Chondrocyte (in vitro differentiated cells): ENCODE measurements around the gene REN. TPM values are rescaled to one million over a fixed set of nuclear protein-coding genes. Genes with fewer than 3 reads are reported as not detected.

ENCODE experiments used
- DNase-seq: peaks from one replicate; pipeline ENCODE4 v3.0.0; 2021; ENCODE audit warnings: mixed read lengths, low spot score
- H3K27ac Mint-ChIP-seq: one replicate; pipeline ENCODE4 v1.8.0; 2021; ENCODE audit warnings: mild to moderate bottlenecking, moderate library complexity, mixed read lengths; ENCODE audit not compliant: unreplicated experiment
- H3K27me3 Mint-ChIP-seq: 2 replicates; pipeline ENCODE4 v1.8.0; 2021; ENCODE audit warnings: low read depth, mixed read lengths
- H3K36me3 Mint-ChIP-seq: 2 replicates; pipeline ENCODE4 v1.8.0; 2021; ENCODE audit warnings: low read depth, mixed read lengths
- H3K4me1 Mint-ChIP-seq: 2 replicates; pipeline ENCODE4 v1.8.0; 2021; ENCODE audit warnings: low read depth, mild to moderate bottlenecking, mixed read lengths
- H3K4me3 Mint-ChIP-seq: one replicate; pipeline ENCODE4 v1.8.0; 2021; ENCODE audit warnings: mild to moderate bottlenecking, moderate library complexity, mixed read lengths; ENCODE audit not compliant: unreplicated experiment
- H3K9me3 Mint-ChIP-seq: 2 replicates; pipeline ENCODE4 v1.8.0; 2021; ENCODE audit warnings: low read depth, mixed read lengths
- CTCF ChIP-seq: fragments of 200-600 bp; sonication (generic); IDR thresholded peaks from 2 replicates; pipeline ENCODE4 v1.5.0; 2021; ENCODE audit warnings: antibody characterized with exemption, mild to moderate bottlenecking, moderate library complexity
- long read RNA-seq: library from polyadenylated mRNA; stranded (forward); transcript quantifications from one replicate; pipeline ENCODE4 v2.0.0, GENCODE V29; 2021
- total RNA-seq: library from RNA; stranded (reverse); gene quantifications from 3 replicates; pipeline ENCODE4 v1.2.1, GENCODE V29; 2021

Gene REN
- total RNA-seq: not detected in 3 replicates
- long read RNA-seq: 0 reads

- H3K27ac Mint-ChIP-seq: no peak within 1 kb of the TSS
- no peak for TF ChIP-seq CTCF
- H3K9me3 Mint-ChIP-seq: peaks cover 17% of the 10 kb centered on the region
- H3K4me1 Mint-ChIP-seq: no peaks in the 10 kb centered on the region
- DNase-seq: no peak
- H3K4me3 Mint-ChIP-seq: no peak within 1 kb of the TSS
- H3K36me3 Mint-ChIP-seq: peaks cover 2% of the 10 kb centered on the region
- H3K27me3 Mint-ChIP-seq: peaks cover 9% of the 10 kb centered on the region
These were observed at the start of gene REN for GRCh38 chr1:204166219-204166618. REN (minus strand) TSS chr1:204166337; CDS start chr1:204166293, 44 bp downstream.

- no peak within 1 kb of the TSS for H3K27ac Mint-ChIP-seq
- no peak for DNase-seq
- peaks cover 27% of the 10 kb centered on the region for H3K27me3 Mint-ChIP-seq
- peaks cover 6% of the 10 kb centered on the region for H3K4me1 Mint-ChIP-seq
- no peaks in the 10 kb centered on the region for H3K9me3 Mint-ChIP-seq
- no peaks in the 10 kb centered on the region for H3K36me3 Mint-ChIP-seq
- peak; percentile 86 for TF ChIP-seq CTCF
- H3K4me3 Mint-ChIP-seq: peak within 1 kb of the TSS; percentile 26
These were observed 47.8 kb upstream of the REN start, which contains the start of gene GOLT1A for GRCh38 chr1:204213668-204214662. GOLT1A (minus strand) TSS chr1:204213988; CDS start chr1:204213906, 82 bp downstream.

DNA sequence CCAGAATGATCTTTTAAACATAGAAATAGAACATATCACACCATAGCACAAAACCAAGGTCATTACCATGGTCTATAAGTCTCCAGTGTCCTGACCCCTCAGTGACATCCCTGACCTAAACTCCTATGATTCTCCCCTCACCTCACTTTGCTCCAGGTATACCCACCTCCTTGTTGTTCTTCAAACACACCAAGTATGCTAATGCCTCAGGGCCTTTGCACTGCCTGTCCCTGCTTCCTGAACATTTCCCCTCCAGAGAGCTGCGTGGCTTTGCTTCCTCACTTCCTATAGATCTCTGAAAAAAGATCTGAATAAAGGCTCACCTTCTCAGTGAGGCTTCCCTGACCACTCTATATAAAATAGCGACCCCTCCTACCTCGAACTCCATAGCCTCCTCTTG is 46.6 kb upstream of the REN start:
- no peak overlapping the region for H3K4me3 Mint-ChIP-seq
- H3K4me1 Mint-ChIP-seq: peaks cover 6% of the 10 kb centered on the region
- H3K36me3 Mint-ChIP-seq: no peaks in the 10 kb centered on the region
- no peak for TF ChIP-seq CTCF
- peaks cover 32% of the 10 kb centered on the region for H3K27me3 Mint-ChIP-seq
- DNase-seq: no peak
- H3K27ac Mint-ChIP-seq: no peak overlapping the region
- no peaks in the 10 kb centered on the region for H3K9me3 Mint-ChIP-seq

GRCh38 chr1:204211046-204211445 is 44.9 kb upstream of the REN start:
- no peaks in the 10 kb centered on the region for H3K9me3 Mint-ChIP-seq
- H3K27ac Mint-ChIP-seq: no peak overlapping the region
- peaks cover 43% of the 10 kb centered on the region for H3K27me3 Mint-ChIP-seq
- H3K4me1 Mint-ChIP-seq: peaks cover 6% of the 10 kb centered on the region
- no peaks in the 10 kb centered on the region for H3K36me3 Mint-ChIP-seq
- TF ChIP-seq CTCF: no peak
- DNase-seq: no peak
- no peak overlapping the region for H3K4me3 Mint-ChIP-seq

GRCh38 chr1:204207136-204207616 is 41.0 kb upstream of the REN start:
- TF ChIP-seq CTCF: peak; percentile 93
- Mint-ChIP-seq H3K27me3 (peaks cover 59% of the 10 kb centered on the region), H3K27ac (no peak overlapping the region), H3K4me3 (no peak overlapping the region), H3K9me3 (no peaks in the 10 kb centered on the region), H3K4me1 (no peaks in the 10 kb centered on the region), H3K36me3 (no peaks in the 10 kb centered on the region)
- no peak for DNase-seq
